GM23338 (cell line): Measurements from ENCODE around the gene TIMM22. TPM values are rescaled to one million over a fixed set of nuclear protein-coding genes. Genes with fewer than 3 reads are reported as not detected.

Experiments
- ATAC-seq: fragments of 200-7000 bp; cut with Tn5 transposase; 3 replicates; pipeline ENCODE4 v1.9.1; 2020
- DNase-seq: peaks from one replicate; pipeline ENCODE4 v3.0.0-alpha.2; 2015; ENCODE audit warnings: low spot score
- H2AFZ ChIP-seq: fragments of 200-600 bp; sonication (generic); 2 replicates; pipeline ENCODE4 v1.8.0; 2016; ENCODE audit warnings: antibody characterized with exemption, mild to moderate bottlenecking, moderate library complexity
- H3F3A ChIP-seq: fragments of 200-600 bp; sonication (generic); replicated peaks from 2 replicates; pipeline ENCODE4 v1.8.0; 2017; ENCODE audit warnings: antibody characterized with exemption, mixed run types, low read depth
- H3K27ac ChIP-seq: fragments of 200-600 bp; sonication (generic); 2 replicates; pipeline ENCODE4 v1.6.1; 2016; ENCODE audit warnings: low read depth
- H3K27me3 ChIP-seq: fragments of 200-600 bp; sonication (generic); 2 replicates; pipeline ENCODE4 v1.8.0; 2016; ENCODE audit warnings: mild to moderate bottlenecking, mixed run types, moderate library complexity; ENCODE audit not compliant: insufficient read depth
- H3K36me3 ChIP-seq: fragments of 200-600 bp; sonication (generic); 2 replicates; pipeline ENCODE4 v1.8.0; 2016; ENCODE audit warnings: mild to moderate bottlenecking; ENCODE audit not compliant: insufficient read depth
- H3K4me1 ChIP-seq: fragments of 200-600 bp; sonication (generic); 2 replicates; pipeline ENCODE4 v1.8.0; 2016; ENCODE audit warnings: mild to moderate bottlenecking, moderate library complexity; ENCODE audit not compliant: insufficient read depth
- H3K4me2 ChIP-seq: fragments of 200-600 bp; sonication (generic); 2 replicates; pipeline ENCODE4 v1.7.1; 2017; ENCODE audit warnings: mixed run types
- H3K4me3 ChIP-seq: fragments of 200-600 bp; sonication (generic); 2 replicates; pipeline ENCODE4 v1.6.1; 2016; ENCODE audit warnings: mixed run types
- H3K79me2 ChIP-seq: fragments of 200-600 bp; sonication (generic); replicated peaks from 2 replicates; pipeline ENCODE4 v1.8.0; 2017; ENCODE audit warnings: mild to moderate bottlenecking; ENCODE audit not compliant: insufficient read depth
- H3K9me2 ChIP-seq: fragments of 200-600 bp; sonication (generic); 2 replicates; pipeline ENCODE4 v1.8.0; 2017; ENCODE audit not compliant: insufficient read depth
- H4K20me1 ChIP-seq: fragments of 200-600 bp; sonication (generic); replicated peaks from 2 replicates; pipeline ENCODE4 v1.8.0; 2017; ENCODE audit warnings: mild to moderate bottlenecking; ENCODE audit not compliant: insufficient read depth
- H3K27ac Mint-ChIP-seq: 2 replicates; pipeline ENCODE4 v1.8.0; 2020; ENCODE audit warnings: inconsistent platforms, mild to moderate bottlenecking, moderate library complexity, mixed read lengths
- H3K27me3 Mint-ChIP-seq: 3 replicates; pipeline ENCODE4 v1.8.0; 2022; ENCODE audit warnings: low read depth, mild to moderate bottlenecking, moderate library complexity, mixed read lengths, inconsistent platforms; ENCODE audit not compliant: insufficient read depth, poor library complexity
- H3K36me3 Mint-ChIP-seq: 3 replicates; pipeline ENCODE4 v1.8.0; 2021; ENCODE audit warnings: low read depth, mild to moderate bottlenecking, inconsistent platforms, moderate library complexity, mixed read lengths
- H3K4me1 Mint-ChIP-seq: 3 replicates; pipeline ENCODE4 v1.8.0; 2020; ENCODE audit warnings: mild to moderate bottlenecking, inconsistent platforms, mixed read lengths
- H3K4me3 Mint-ChIP-seq: 3 replicates; pipeline ENCODE4 v1.8.0; 2021; ENCODE audit warnings: moderate library complexity, mild to moderate bottlenecking, inconsistent platforms, mixed read lengths
- H3K9me3 Mint-ChIP-seq: 3 replicates; pipeline ENCODE4 v1.8.0; 2020; ENCODE audit warnings: moderate library complexity, mild to moderate bottlenecking, inconsistent platforms, mixed read lengths
- CTCF ChIP-seq, 2 experiments: fragments of 200-600 bp in 1 of 2; sonication (generic) in 1 of 2; conservative IDR thresholded peaks; 2 replicates each; pipeline versions ENCODE4 v1.5.1 to v1.6.1; 2016 to 2017; ENCODE audit warnings: antibody characterized with exemption in 2 of 2, low read depth in 2 of 2, mild to moderate bottlenecking in 2 of 2, moderate library complexity in 1 of 2
- ETS1 ChIP-seq: IDR thresholded peaks from 2 replicates; pipeline ENCODE4 v1.6.1; 2016; ENCODE audit warnings: antibody characterized with exemption
- EZH2 ChIP-seq: fragments of 200-600 bp; sonication (generic); IDR thresholded peaks from one replicate; pipeline ENCODE4 v1.8.0; 2017; ENCODE audit warnings: antibody characterized with exemption, mild to moderate bottlenecking, low read depth; ENCODE audit not compliant: unreplicated experiment
- EZH2phosphoT487 ChIP-seq: fragments of 200-600 bp; sonication (generic); IDR thresholded peaks from one replicate; pipeline ENCODE4 v1.8.1; 2018; ENCODE audit warnings: antibody characterized with exemption; ENCODE audit not compliant: unreplicated experiment
- JUNB ChIP-seq: IDR thresholded peaks from one replicate; pipeline ENCODE4 v1.6.1; 2016; ENCODE audit warnings: antibody characterized with exemption; ENCODE audit not compliant: unreplicated experiment
- STAT1 ChIP-seq: IDR thresholded peaks from one replicate; pipeline ENCODE4 v1.6.1; 2016; ENCODE audit warnings: antibody characterized with exemption; ENCODE audit not compliant: unreplicated experiment
- ZNF114 ChIP-seq: fragments of 250-450 bp; sonication (Bioruptor Pico); IDR thresholded peaks from 2 replicates; pipeline ENCODE4 v1.5.0; 2020; ENCODE audit warnings: mild to moderate bottlenecking, moderate library complexity
- ZNF331 ChIP-seq: fragments of 250-450 bp; sonication (Bioruptor Pico); IDR thresholded peaks from 2 replicates; pipeline ENCODE4 v1.5.0; 2020; ENCODE audit warnings: low read depth, mild to moderate bottlenecking, moderate library complexity
- ZNF462 ChIP-seq: fragments of 250-450 bp; sonication (Bioruptor Pico); IDR thresholded peaks from 2 replicates; pipeline ENCODE4 v1.5.0; 2020; ENCODE audit warnings: mild to moderate bottlenecking, moderate library complexity
- polyA plus RNA-seq: library from polyadenylated mRNA; unstranded; fragments of >200 nt; fragmentation: Nextera tagmentation; extraction: Ambion mirVana; gene quantifications from 2 replicates; pipeline ENCODE4 v1.2.1, GENCODE V29; 2016
- total RNA-seq: library from RNA; depleted of rRNA; stranded (reverse); fragments of >200 nt; shearing (Covaris generic); gene quantifications from 2 replicates; pipeline ENCODE4 v1.2.3, GENCODE V29; 2014

The TIMM22 gene
- total and polyA plus RNA-seq, 2 experiments from 2014 or later = 21.9 to 24.4 TPM

- Histone ChIP-seq H3K4me2 (no peak overlapping the region), H3K79me2 (peaks cover 18% of the 10 kb centered on the region), H3K9me2 (no peaks in the 10 kb centered on the region), H3K4me3 (no peak overlapping the region), H3K4me1 (peaks cover 7% of the 10 kb centered on the region), H3K27ac (no peak overlapping the region), H3K36me3 (peaks cover 23% of the 10 kb centered on the region; the same call in 1 of the 2 replicates), H2AFZ (no peak overlapping the region), H3K27me3 (no peaks in the 10 kb centered on the region), H3F3A (peaks cover 16% of the 10 kb centered on the region), H4K20me1 (peaks cover 22% of the 10 kb centered on the region)
- H3K36me3 Mint-ChIP-seq = peaks cover 46% of the 10 kb centered on the region
- ATAC-seq (no peak), DNase-seq (no peak)
- H3K4me1 Mint-ChIP-seq = peaks cover 24% of the 10 kb centered on the region
- no peak overlapping the region for H3K27ac Mint-ChIP-seq
- peaks cover 9% of the 10 kb centered on the region for H3K27me3 Mint-ChIP-seq
- no peaks in the 10 kb centered on the region for H3K9me3 Mint-ChIP-seq
- no peak overlapping the region for H3K4me3 Mint-ChIP-seq
- no peak for TF ChIP-seq ZNF114 (CRISPR knock-in tag)
- no peak for TF ChIP-seq JUNB
- TF ChIP-seq ZNF331 (CRISPR knock-in tag) = no peak
- TF ChIP-seq STAT1 = no peak
- no peak for TF ChIP-seq CTCF (conservative IDR thresholded peaks at IDR 0.05; ENCODE audit: low read depth in 2 of 2)
- no peak for TF ChIP-seq EZH2
These were observed 4.9 kb downstream of the TIMM22 start for GRCh38 chr17:1001640-1002411.

GRCh38 chr17:1002412-1002753, 5.5 kb downstream of the TIMM22 start:
- H3F3A ChIP-seq = peaks cover 16% of the 10 kb centered on the region
- no peak overlapping the region for H3K4me3 ChIP-seq
- Mint-ChIP-seq H3K27me3 (peaks cover 9% of the 10 kb centered on the region), H3K4me1 (peaks cover 24% of the 10 kb centered on the region), H3K4me3 (no peak overlapping the region), H3K9me3 (no peaks in the 10 kb centered on the region), H3K27ac (no peak overlapping the region), H3K36me3 (peaks cover 46% of the 10 kb centered on the region)
- H3K79me2 ChIP-seq = peaks cover 15% of the 10 kb centered on the region
- peaks cover 23% of the 10 kb centered on the region; the same call in 1 of the 2 replicates for H3K36me3 ChIP-seq
- peaks cover 22% of the 10 kb centered on the region for H4K20me1 ChIP-seq
- no peaks in the 10 kb centered on the region for H3K27me3 ChIP-seq
- DNase-seq (no peak), ATAC-seq (no peak)
- peaks cover 7% of the 10 kb centered on the region for H3K4me1 ChIP-seq
- TF ChIP-seq EZH2phosphoT487 (no peak), ZNF462 (CRISPR knock-in tag) (no peak), ETS1 (no peak)
- H2AFZ ChIP-seq = no peak overlapping the region
- H3K9me2 ChIP-seq = no peaks in the 10 kb centered on the region
- H3K27ac ChIP-seq = no peak overlapping the region
- no peak overlapping the region for H3K4me2 ChIP-seq
